Brain microvascular endothelial cell (primary cell): ENCODE data around the gene MEIKIN.
A peak's percentile ranks its signal among the peaks of the same experiment; 100 is the strongest.

ENCODE experiments used
- DNase-seq: peaks from one replicate; pipeline ENCODE4 v3.0.0-alpha.2; 2020
- H3K27ac ChIP-seq: fragments of 250-450 bp; sonication (Bioruptor Pico); 2 replicates; pipeline ENCODE4 v1.5.1; 2020; ENCODE audit warnings: mild to moderate bottlenecking, moderate library complexity
- H3K27me3 ChIP-seq: fragments of 250-450 bp; sonication (Bioruptor Pico); replicated peaks from 2 replicates; pipeline ENCODE4 v1.5.1; 2020; ENCODE audit warnings: mild to moderate bottlenecking
- H3K36me3 ChIP-seq: fragments of 250-450 bp; sonication (Bioruptor Pico); replicated peaks from 2 replicates; pipeline ENCODE4 v1.5.1; 2020; ENCODE audit warnings: mild to moderate bottlenecking
- H3K4me3 ChIP-seq: 2 replicates; pipeline ENCODE4 v1.5.1; 2011; ENCODE audit warnings: low read depth, mild to moderate bottlenecking, control low read depth, low read length, moderate library complexity
- CTCF ChIP-seq: IDR thresholded peaks from 2 replicates; pipeline ENCODE4 v1.5.1; 2011; ENCODE audit warnings: low read depth, mild to moderate bottlenecking, moderate library complexity, low read length, control low read depth, inconsistent platforms; ENCODE audit errors: missing control alignments
- in situ Hi-C: cut with HindIII; loops from 2 replicates; pipeline ENCODE4 v1.10.0; 2017; ENCODE audit warnings: low sequenced_read_pairs, low pct_ligation_motif_present

Gene MEIKIN

GRCh38 chr5:131814990-131815389, 130.5 kb downstream of the MEIKIN start:
- DNase-seq = peak; percentile 88
- no peak for TF ChIP-seq CTCF
- Histone ChIP-seq H3K4me3 (no peak overlapping the region), H3K36me3 (no peaks in the 10 kb centered on the region), H3K27me3 (no peaks in the 10 kb centered on the region), H3K27ac (no peak overlapping the region)
- in situ Hi-C loops = no loop called here

GRCh38 chr5:131812371-131813160, 132.9 kb downstream of the MEIKIN start:
- TF ChIP-seq CTCF = no peak
- H3K27ac ChIP-seq = no peak overlapping the region
- DNase-seq = no peak
- H3K27me3 ChIP-seq = no peaks in the 10 kb centered on the region
- no peak overlapping the region for H3K4me3 ChIP-seq
- no peaks in the 10 kb centered on the region for H3K36me3 ChIP-seq
- in situ Hi-C loops = no loop called here

DNA sequence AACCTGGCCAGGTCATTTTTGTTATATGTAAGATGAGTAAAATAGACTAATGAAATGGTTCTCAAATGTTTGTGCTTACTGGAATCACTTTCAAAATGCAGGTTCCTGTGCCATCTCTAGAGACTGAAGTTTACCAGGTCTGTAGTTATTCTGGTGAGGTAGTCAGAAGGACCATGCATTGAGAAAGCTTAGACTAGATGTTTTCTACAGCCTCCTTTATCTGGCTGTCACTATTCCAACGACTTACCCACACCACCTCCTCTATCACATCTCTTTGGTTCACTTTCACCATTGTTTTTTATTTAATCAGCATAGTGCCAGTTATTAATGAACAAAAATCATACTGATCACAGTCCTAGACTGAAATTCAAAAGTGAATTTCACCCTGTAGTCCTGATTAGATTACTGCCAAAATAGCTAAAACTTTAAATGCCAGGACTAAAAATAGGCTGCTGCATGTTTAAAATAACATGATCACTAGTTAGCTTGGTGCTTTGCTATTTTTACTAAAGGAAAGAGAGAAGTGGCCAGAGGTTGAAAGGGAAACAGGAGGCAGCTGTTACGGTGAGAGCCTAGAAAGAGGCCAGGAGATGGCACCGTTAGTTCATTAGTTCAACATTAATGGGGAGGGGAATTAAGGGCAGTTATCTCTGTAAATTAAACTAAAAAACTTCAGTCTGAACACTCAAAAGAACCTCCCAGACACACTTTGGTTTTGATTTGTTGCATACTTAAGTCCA, 134.8 kb downstream of the MEIKIN start:
- in situ Hi-C loops = no loop called here
- Histone ChIP-seq H3K27me3 (no peaks in the 10 kb centered on the region), H3K27ac (no peak overlapping the region), H3K4me3 (no peak overlapping the region), H3K36me3 (no peaks in the 10 kb centered on the region)
- DNase-seq = no peak
- TF ChIP-seq CTCF = peak; percentile 53

DNA sequence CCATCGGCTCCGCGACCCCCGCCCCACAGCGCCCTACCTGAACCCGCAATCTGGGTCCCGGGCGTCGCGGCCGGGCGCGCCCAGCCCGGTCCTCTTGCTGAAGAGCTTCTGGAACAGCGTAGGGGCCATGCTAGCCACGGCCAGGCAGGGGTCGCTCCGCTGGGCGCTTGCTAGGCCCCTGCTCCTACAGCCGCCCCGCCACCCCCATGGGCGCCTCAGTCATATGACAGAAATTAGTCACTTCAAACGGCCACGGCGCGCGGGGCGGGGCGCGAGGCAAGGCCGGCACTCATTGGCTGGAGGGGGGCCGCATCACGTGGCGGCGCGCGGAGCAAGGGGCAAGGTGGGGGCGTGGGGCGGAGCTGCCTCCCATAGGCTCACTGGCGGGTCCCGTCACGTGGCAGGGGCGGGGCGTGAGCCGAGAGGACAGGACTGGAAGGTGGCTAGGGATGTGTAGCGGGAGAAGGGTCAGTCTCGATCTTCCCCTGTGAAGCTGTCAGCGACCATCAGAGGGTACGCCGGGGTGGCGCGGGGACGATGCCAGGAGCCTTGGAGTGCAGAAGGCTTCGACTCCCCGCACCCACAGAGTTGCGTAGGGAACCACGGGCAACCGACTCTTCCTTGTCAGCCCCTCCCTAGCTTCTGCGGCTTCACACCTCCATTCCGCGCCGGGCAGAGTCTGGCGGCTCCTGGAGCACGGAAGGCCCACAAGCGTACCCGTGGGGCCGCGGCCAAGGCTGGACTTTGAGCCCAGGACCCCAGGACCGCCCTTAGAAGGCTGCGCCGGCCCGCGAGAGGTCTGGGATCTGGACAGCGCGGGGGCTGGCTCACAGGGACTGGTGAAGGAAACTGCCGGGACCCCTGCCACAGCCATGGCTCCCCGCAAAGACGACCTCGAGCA, 148.4 kb downstream of the MEIKIN start, which contains the start of gene FNIP1:
Gene FNIP1, minus strand, starts transcription at position 225 of the 901 bp plus-strand sequence. Its CDS starts 96 bp downstream, at position 129.
- peak; percentile 11 for TF ChIP-seq CTCF
- Histone ChIP-seq H3K4me3 (peak within 1 kb of the TSS; percentile 98), H3K36me3 (peaks cover 5% of the 10 kb centered on the region)

GRCh38 chr5:131795879-131796792, 149.3 kb downstream of the MEIKIN start:
- no peak for TF ChIP-seq CTCF
- Histone ChIP-seq H3K36me3 (peaks cover 5% of the 10 kb centered on the region), H3K27ac (peak overlapping the region; percentile 99), H3K4me3 (peak overlapping the region; percentile 98), H3K27me3 (no peaks in the 10 kb centered on the region)
- in situ Hi-C loops = no loop called here
- DNase-seq = peak; percentile 35

More for the DNA sequence above, 148.4 kb downstream of the MEIKIN start, which contains the start of gene FNIP1:
- H3K27me3 ChIP-seq = no peaks in the 10 kb centered on the region
- in situ Hi-C loops = no loop called here
- H3K27ac ChIP-seq = peak within 1 kb of the TSS; percentile 99
- DNase-seq = peak; percentile 98
